Sigmoid colon (tissue), 7 donors: Measurements from ENCODE around the gene GALR3. TPM values are rescaled to one million over a fixed set of nuclear protein-coding genes. Genes with fewer than 3 reads are reported as not detected.

Experiments
- DNase-seq: peaks from one replicate; pipeline ENCODE4 v3.0.0-alpha.2; 2019
- H3K27ac ChIP-seq, 4 donors: fragments of 200-600 bp; sonication (generic); one replicate each; pipeline ENCODE4 v1.5.1; 2016 to 2019; ENCODE audit warnings: mild to moderate bottlenecking in 1 of 4
- H3K27me3 ChIP-seq, 3 donors: fragments of 200-600 bp; sonication (generic); one replicate each; pipeline ENCODE4 v1.5.1; 2019; ENCODE audit warnings: mild to moderate bottlenecking in 1 of 3
- H3K36me3 ChIP-seq, 4 donors: fragments of 200-600 bp; sonication (generic); one replicate each; pipeline ENCODE4 v1.5.1; 2016 to 2019
- H3K4me1 ChIP-seq, 4 donors: fragments of 200-600 bp; sonication (generic); one replicate each; pipeline ENCODE4 v1.5.1; 2017 to 2019
- H3K4me3 ChIP-seq, 4 donors: fragments of 200-600 bp; sonication (generic); one replicate each; pipeline ENCODE4 v1.5.1; 2017 to 2019; ENCODE audit warnings: mild to moderate bottlenecking in 2 of 4, moderate library complexity in 1 of 4
- H3K9me3 ChIP-seq, 4 donors: fragments of 200-600 bp in 3 of 4; sonication (generic) in 3 of 4; one replicate each; pipeline versions ENCODE4 v1.5.1 to v1.6.1; 2013 to 2019
- EP300 ChIP-seq, 4 donors: sonication (generic); formaldehyde crosslinking; IDR thresholded peaks; one replicate each; pipeline ENCODE4 v1.6.1; 2017; ENCODE audit warnings: antibody characterized with exemption in 4 of 4
- POLR2A ChIP-seq, 2 donors: fragments of 450-650 bp; IDR thresholded peaks; one replicate each; pipeline ENCODE4 v1.6.1; 2016; ENCODE audit warnings: antibody characterized with exemption in 2 of 2, mild to moderate bottlenecking in 2 of 2, moderate library complexity in 2 of 2
- POLR2AphosphoS5 ChIP-seq, 4 donors: sonication (generic); formaldehyde crosslinking; IDR thresholded peaks; one replicate each; pipeline ENCODE4 v1.6.1; 2017; ENCODE audit warnings: antibody characterized with exemption in 4 of 4
- WGBS, 2 donors: extraction: QIAGEN DNeasy Blood & Tissue Kit; methylation state at CpG; one replicate each; pipeline ENCODE4 v1.1.7; 2013; 5-methylcytosine and 5-hydroxymethylcytosine counted together
- intact Hi-C: fragments of 100-400 bp; cut with DNase I; formaldehyde crosslinking; loops from one replicate; pipeline ENCODE4 v1.15.1; 2023
- polyA plus RNA-seq, 3 donors: library from polyadenylated mRNA; stranded (reverse); fragments of 200-250 nt; gene quantifications; one replicate each; pipeline ENCODE4 v1.2.3, GENCODE V29; 2013
- total RNA-seq, 4 donors: library from RNA; depleted of rRNA; stranded (reverse); fragments of >200 nt; gene quantifications; one replicate each; pipeline ENCODE4 v1.1.0, GENCODE V29; 2016
- TF ChIP-seq, protein P1 (sequence below), 4 experiments: fragments of 450-650 bp in 3 of 4; fragments of 200-600 bp in 1 of 4; IDR thresholded peaks; one replicate each; pipeline ENCODE4 v1.5.1; 2016 to 2019; ENCODE audit warnings: antibody characterized with exemption in 4 of 4, mild to moderate bottlenecking in 3 of 4, moderate library complexity in 2 of 4
- donor health status: healthy with polysubstance abuse.
- donor health status: Bipolar disorder and iron deficiency.
- donor health status: healthy.

GALR3 gene
- total and polyA plus RNA-seq, 7 donors: not detected

DNA sequence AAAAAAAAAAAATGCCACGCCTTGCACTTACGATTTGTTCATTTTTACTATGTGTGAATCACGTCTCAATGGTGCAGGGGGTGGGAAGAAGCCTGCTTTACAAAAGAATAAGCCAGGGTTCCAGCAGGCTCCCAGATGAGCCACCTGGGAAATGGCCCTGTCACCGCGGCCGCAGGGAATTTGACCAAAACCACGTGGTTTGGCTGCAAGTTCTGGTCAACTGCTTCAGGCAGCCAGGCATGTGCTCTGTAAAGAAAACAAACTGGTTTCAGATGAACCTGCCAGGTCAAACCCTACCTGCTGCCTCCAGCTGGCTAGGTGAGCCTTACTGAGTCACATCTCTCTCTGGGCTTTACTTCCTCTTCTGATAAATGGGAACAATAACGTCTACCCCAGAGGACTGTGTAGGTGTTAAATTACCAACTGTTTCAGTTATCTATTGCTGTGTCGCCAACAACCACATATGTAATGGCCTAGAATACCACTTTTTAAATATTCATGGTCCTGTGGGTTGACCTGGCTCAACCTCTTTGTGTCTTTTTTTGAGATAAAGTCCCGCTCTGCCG lies 46.0 kb upstream of the GALR3 start:
- Histone ChIP-seq H3K4me3 (no peak overlapping the region), H3K36me3 (peaks cover 9 to 23% (median 14%) of the 10 kb centered on the region in 4 donors), H3K27me3 (no peaks in the 10 kb centered on the region), H3K27ac (peak overlapping the region in 3 of 4 donors; percentile 31 to 56 (median 49)), H3K4me1 (peaks cover 0 to 13% (median 12%) of the 10 kb centered on the region in 4 donors), H3K9me3 (no peaks in the 10 kb centered on the region)
- 22 to 48% methylated on average over 11 of the region's 11 CpGs for WGBS, 2 donors
- DNase-seq: peak; percentile 83
- TF ChIP-seq POLR2A (IDR thresholded peaks at IDR 0.05) (no peak), EP300 (IDR thresholded peaks at IDR 0.05) (no peak), POLR2AphosphoS5 (IDR thresholded peaks at IDR 0.05) (peak in 2 of 4 donors; percentile 49 to 50)
- TF ChIP-seq, protein P1, sequence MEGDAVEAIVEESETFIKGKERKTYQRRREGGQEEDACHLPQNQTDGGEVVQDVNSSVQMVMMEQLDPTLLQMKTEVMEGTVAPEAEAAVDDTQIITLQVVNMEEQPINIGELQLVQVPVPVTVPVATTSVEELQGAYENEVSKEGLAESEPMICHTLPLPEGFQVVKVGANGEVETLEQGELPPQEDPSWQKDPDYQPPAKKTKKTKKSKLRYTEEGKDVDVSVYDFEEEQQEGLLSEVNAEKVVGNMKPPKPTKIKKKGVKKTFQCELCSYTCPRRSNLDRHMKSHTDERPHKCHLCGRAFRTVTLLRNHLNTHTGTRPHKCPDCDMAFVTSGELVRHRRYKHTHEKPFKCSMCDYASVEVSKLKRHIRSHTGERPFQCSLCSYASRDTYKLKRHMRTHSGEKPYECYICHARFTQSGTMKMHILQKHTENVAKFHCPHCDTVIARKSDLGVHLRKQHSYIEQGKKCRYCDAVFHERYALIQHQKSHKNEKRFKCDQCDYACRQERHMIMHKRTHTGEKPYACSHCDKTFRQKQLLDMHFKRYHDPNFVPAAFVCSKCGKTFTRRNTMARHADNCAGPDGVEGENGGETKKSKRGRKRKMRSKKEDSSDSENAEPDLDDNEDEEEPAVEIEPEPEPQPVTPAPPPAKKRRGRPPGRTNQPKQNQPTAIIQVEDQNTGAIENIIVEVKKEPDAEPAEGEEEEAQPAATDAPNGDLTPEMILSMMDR (IDR thresholded peaks at IDR 0.05): no peak
- intact Hi-C loops: no loop called here

- 86 to 90% methylated on average over 10 of the region's 10 CpGs for WGBS, 2 donors
- peaks cover under 1 to 10% (median 2%) of the 10 kb centered on the region in 4 donors for H3K36me3 ChIP-seq
These were observed 44.7 kb upstream of the GALR3 start for GRCh38 chr22:37778370-37779009.

DNA sequence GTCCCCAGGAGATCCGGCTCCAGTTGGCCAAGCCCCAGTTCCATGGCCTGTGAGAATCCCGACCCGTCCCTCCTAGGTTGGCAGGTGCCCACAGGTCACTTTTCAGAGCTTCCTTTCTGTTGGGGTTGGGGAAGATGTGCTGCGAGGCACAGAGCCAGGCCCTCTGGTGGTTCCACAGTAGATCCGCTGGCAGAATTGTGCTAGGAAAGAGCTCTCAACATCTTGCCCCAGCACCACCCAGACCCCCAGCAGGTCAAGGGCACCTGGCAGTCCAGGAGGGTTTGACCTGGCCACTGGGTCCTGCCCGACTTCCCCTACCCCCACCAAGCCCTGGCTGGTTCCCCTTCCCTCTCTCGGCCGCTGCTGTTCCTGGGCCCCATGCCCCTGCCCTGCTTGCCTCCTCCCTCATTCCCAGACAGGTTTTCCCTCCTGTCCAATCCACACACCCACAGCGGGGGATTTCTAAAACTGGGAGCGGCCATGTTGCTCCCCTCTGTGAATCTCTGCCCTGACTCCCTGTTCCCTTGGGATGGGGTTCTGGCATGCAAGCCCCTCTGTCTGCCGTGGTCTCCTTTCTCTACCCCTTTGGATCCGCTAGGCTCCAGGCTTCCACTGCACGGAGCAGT lies 41.6 kb upstream of the GALR3 start:
- TF ChIP-seq POLR2AphosphoS5 (IDR thresholded peaks at IDR 0.05): no peak
- no peak for TF ChIP-seq POLR2A (IDR thresholded peaks at IDR 0.05)
- TF ChIP-seq EP300 (IDR thresholded peaks at IDR 0.05): no peak
- TF ChIP-seq, protein P1 (IDR thresholded peaks at IDR 0.05): no peak
- WGBS, 2 donors: 80 to 81% methylated on average over 13 of the region's 13 CpGs
- intact Hi-C loops: no loop called here
- Histone ChIP-seq H3K9me3 (no peaks in the 10 kb centered on the region), H3K27ac (no peak overlapping the region), H3K27me3 (no peaks in the 10 kb centered on the region), H3K36me3 (no peaks in the 10 kb centered on the region), H3K4me3 (no peak overlapping the region), H3K4me1 (peaks cover 0 to 10% (median 10%) of the 10 kb centered on the region in 4 donors)
- DNase-seq: no peak

More at GRCh38 chr22:37778370-37779009, 44.7 kb upstream of the GALR3 start:
- no peak overlapping the region for H3K27ac ChIP-seq
- intact Hi-C loops: no loop called here
- H3K27me3 ChIP-seq: no peaks in the 10 kb centered on the region
- TF ChIP-seq POLR2AphosphoS5 (IDR thresholded peaks at IDR 0.05): peak in 1 of 4 donors; percentile 27
- TF ChIP-seq POLR2A (IDR thresholded peaks at IDR 0.05): no peak
- no peak for TF ChIP-seq EP300 (IDR thresholded peaks at IDR 0.05)
- TF ChIP-seq, protein P1 (IDR thresholded peaks at IDR 0.05): no peak
- peaks cover 0 to 13% (median 12%) of the 10 kb centered on the region in 4 donors for H3K4me1 ChIP-seq
- no peaks in the 10 kb centered on the region for H3K9me3 ChIP-seq
- DNase-seq: no peak
- no peak overlapping the region for H3K4me3 ChIP-seq

DNA sequence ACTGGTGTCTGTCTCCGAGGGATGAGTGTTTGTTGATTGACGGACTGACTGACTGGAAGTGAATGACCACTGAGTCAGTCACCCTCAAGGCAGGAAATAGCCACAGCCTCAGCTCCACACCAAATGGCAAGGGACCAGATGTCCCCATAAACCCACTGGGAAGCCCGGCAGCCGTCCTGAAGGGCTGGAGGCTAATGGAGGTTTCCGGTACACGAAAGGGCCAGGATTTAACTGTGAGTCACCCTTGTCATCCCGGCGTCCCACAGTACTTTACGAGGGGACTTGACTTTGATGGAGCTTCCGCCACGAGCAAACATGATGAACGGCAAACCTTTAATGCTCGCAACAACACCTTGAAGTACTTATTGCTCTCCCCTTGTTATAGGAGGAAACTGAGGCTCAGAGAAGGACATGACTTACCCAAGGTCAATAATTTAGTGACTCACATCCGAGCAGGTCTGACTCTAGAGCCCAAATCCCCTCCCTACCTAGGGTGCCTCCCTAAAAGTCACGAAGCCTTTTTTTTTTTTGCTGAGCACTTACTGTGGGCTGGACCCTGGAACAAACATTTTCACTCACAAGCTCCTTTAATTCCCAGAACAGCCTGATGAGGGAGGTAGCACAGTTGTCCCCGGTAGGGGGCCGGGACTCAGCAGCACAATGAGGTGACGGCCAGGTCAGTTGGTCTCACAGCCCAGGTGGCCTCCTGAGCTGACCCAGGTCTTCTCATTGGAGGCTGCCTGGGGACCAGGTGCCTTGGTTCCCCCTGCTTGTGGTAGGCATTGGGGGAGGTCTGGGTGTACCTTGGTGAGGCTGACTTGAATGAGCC lies 40.6 kb upstream of the GALR3 start:
- Histone ChIP-seq H3K36me3 (no peaks in the 10 kb centered on the region), H3K4me3 (no peak overlapping the region), H3K27me3 (no peaks in the 10 kb centered on the region), H3K9me3 (no peaks in the 10 kb centered on the region), H3K27ac (no peak overlapping the region), H3K4me1 (peaks cover 0 to under 1% (median under 1%) of the 10 kb centered on the region in 4 donors)
- TF ChIP-seq POLR2AphosphoS5 (IDR thresholded peaks at IDR 0.05) (peak in 1 of 4 donors; percentile 4), POLR2A (IDR thresholded peaks at IDR 0.05) (no peak), EP300 (IDR thresholded peaks at IDR 0.05) (no peak)
- TF ChIP-seq, protein P1 (IDR thresholded peaks at IDR 0.05): no peak
- no peak for DNase-seq
- 63% methylated on average over 18 of the region's 18 CpGs for WGBS, 2 donors
- intact Hi-C loops: no loop called here
